A549 (cell line): Measurements from ENCODE around the gene OVCH1. TPM values are rescaled to one million over a fixed set of nuclear protein-coding genes. Genes with fewer than 3 reads are reported as not detected.

Experiments used
- ATAC-seq, 2 experiments: fragments of 200-7000 bp in 1 of 2; fragments of >200 bp in 1 of 2; cut with Nextera tagmentation in 1 of 2; cut with Tn5 transposase in 1 of 2; 3 replicates each; pipeline versions ENCODE4 v1.8.0 to v1.9.1; 2018 to 2020; ENCODE audit warnings: mild to moderate bottlenecking in 1 of 2, moderate library complexity in 1 of 2
- CTCF ChIA-PET: fragments of 300-600 bp; sonication (Branson Sonifier 250); formaldehyde crosslinking; extraction: SDS; loops from one replicate; lab custom pipeline; 2021; ENCODE audit warnings: antibody characterized with exemption, inconsistent platforms; lab: Yijun Ruan, JAX
- POLR2A ChIA-PET: fragments of 350-600 bp; formaldehyde crosslinking; extraction: SDS; loops from one replicate; lab custom pipeline; 2021; ENCODE audit warnings: antibody characterized with exemption, inconsistent platforms; lab: Yijun Ruan, JAX
- DNase-seq, 2 experiments: peaks; one replicate each; pipeline versions ENCODE4 v3.0.0 to v3.0.0-alpha.2; 2011 to 2016; ENCODE audit warnings: low read depth in 1 of 2, low spot score in 1 of 2
- FAIRE-seq: peaks from 2 replicates; lab custom pipeline; 2011; peaks lifted over from hg19 to GRCh38; lab: Jason Lieb, UNC
- H3K27ac ChIP-seq, 2 experiments: fragments of >200 bp; sonication (Bioruptor Twin); formaldehyde crosslinking; 3 replicates each; pipeline ENCODE4 v1.5.1; 2016 to 2017
- H3K4me1 ChIP-seq: fragments of >200 bp; sonication (Bioruptor Twin); formaldehyde crosslinking; 3 replicates; pipeline ENCODE4 v1.6.1; 2016
- H3K4me2 ChIP-seq: fragments of >200 bp; sonication (Bioruptor Twin); formaldehyde crosslinking; 3 replicates; pipeline ENCODE4 v1.6.1; 2016
- H3K4me3 ChIP-seq: fragments of >200 bp; sonication (Bioruptor Twin); formaldehyde crosslinking; 3 replicates; pipeline ENCODE4 v1.5.1; 2016
- H3K9me3 ChIP-seq: fragments of >200 bp; sonication (Bioruptor Twin); formaldehyde crosslinking; 3 replicates; pipeline ENCODE4 v1.6.1; 2016
- BCL3 ChIP-seq: fragments of >200 bp; sonication (Bioruptor Twin); formaldehyde crosslinking; IDR thresholded peaks from 3 replicates; pipeline ENCODE4 v1.6.1; 2016
- CBX2 ChIP-seq: fragments of 200-600 bp; sonication (generic); IDR thresholded peaks from 2 replicates; pipeline ENCODE4 v1.6.1; 2016; ENCODE audit warnings: low read depth, mild to moderate bottlenecking, borderline replicate concordance
- CBX8 ChIP-seq: fragments of 200-600 bp; sonication (generic); IDR thresholded peaks from 2 replicates; pipeline ENCODE4 v1.6.1; 2016
- CEBPB ChIP-seq, 2 experiments: fragments of >200 bp in 1 of 2; sonication (Bioruptor Twin) in 1 of 2; formaldehyde crosslinking in 1 of 2; IDR thresholded peaks; 2 replicates each; pipeline ENCODE4 v1.6.1; 2012 to 2016
- ESRRA ChIP-seq: fragments of 150-350 bp; IDR thresholded peaks from 2 replicates; pipeline ENCODE4 v1.6.1; 2014; ENCODE audit warnings: mild to moderate bottlenecking, low read length, borderline replicate concordance
- FOSL2 ChIP-seq, 2 experiments: fragments of 450-650 bp in 1 of 2; fragments of >200 bp in 1 of 2; sonication (Bioruptor Twin) in 1 of 2; formaldehyde crosslinking; IDR thresholded peaks; 2 replicates each; pipeline versions ENCODE4 v1.5.0 to v1.6.1; 2016 to 2020; ENCODE audit warnings: mild to moderate bottlenecking in 1 of 2, moderate library complexity in 1 of 2
- GATA3 ChIP-seq: IDR thresholded peaks from 2 replicates; pipeline ENCODE4 v1.6.1; 2012; ENCODE audit warnings: borderline replicate concordance
- HES2 ChIP-seq: fragments of >200 bp; sonication (Bioruptor Twin); formaldehyde crosslinking; IDR thresholded peaks from 2 replicates; pipeline ENCODE4 v1.6.1; 2016
- HOXA7 ChIP-seq: fragments of 250-450 bp; sonication (Bioruptor Pico); IDR thresholded peaks from 2 replicates; pipeline ENCODE4 v1.5.0; 2020; ENCODE audit warnings: mild to moderate bottlenecking, moderate library complexity
- HOXB5 ChIP-seq: fragments of 250-450 bp; sonication (Bioruptor Pico); IDR thresholded peaks from 2 replicates; pipeline ENCODE4 v1.5.0; 2020; ENCODE audit warnings: mild to moderate bottlenecking, moderate library complexity
- JUN ChIP-seq, 2 experiments: fragments of >200 bp; sonication (Bioruptor Twin); formaldehyde crosslinking; IDR thresholded peaks; 2 replicates in 1 of 2; 3 replicates in 1 of 2; pipeline ENCODE4 v1.6.1; 2016 to 2017
- MAFK ChIP-seq: fragments of 450-650 bp; IDR thresholded peaks from 2 replicates; pipeline ENCODE4 v1.6.1; 2014; ENCODE audit not compliant: partially characterized antibody
- MAZ ChIP-seq: fragments of 150-350 bp; IDR thresholded peaks from 2 replicates; pipeline ENCODE4 v1.6.1; 2014; ENCODE audit warnings: antibody characterized with exemption, low read depth, low read length, borderline replicate concordance
- MYC ChIP-seq: IDR thresholded peaks from 2 replicates; pipeline ENCODE4 v1.6.1; 2012; ENCODE audit warnings: mild to moderate bottlenecking, inconsistent platforms, low read length, improper control_type of control experiment, borderline replicate concordance
- NFE2L2 ChIP-seq: fragments of 150-350 bp; conservative IDR thresholded peaks from 2 replicates; pipeline ENCODE4 v1.6.1; 2014; ENCODE audit warnings: low read length
- NPAS2 ChIP-seq: fragments of 250-450 bp; sonication (Bioruptor Pico); IDR thresholded peaks from 2 replicates; pipeline ENCODE4 v1.8.0; 2022; ENCODE audit warnings: mild to moderate bottlenecking, moderate library complexity, borderline replicate concordance
- NR3C1 ChIP-seq: fragments of >200 bp; sonication (Bioruptor Twin); formaldehyde crosslinking; IDR thresholded peaks from 3 replicates; pipeline ENCODE4 v1.6.1; 2017
- PBX3 ChIP-seq: IDR thresholded peaks from 2 replicates; pipeline ENCODE4 v1.6.1; 2012
- POLR2AphosphoS2 ChIP-seq: conservative IDR thresholded peaks from 2 replicates; pipeline ENCODE4 v1.6.1; 2012; ENCODE audit warnings: low read length, improper control_type of control experiment, inconsistent platforms
- RAD21 ChIP-seq, 2 experiments: fragments of >200 bp in 1 of 2; sonication (Bioruptor Twin) in 1 of 2; formaldehyde crosslinking in 1 of 2; IDR thresholded peaks in 1 of 2; conservative IDR thresholded peaks in 1 of 2; 2 replicates in 1 of 2; 3 replicates in 1 of 2; pipeline ENCODE4 v1.6.1; 2012 to 2018; ENCODE audit warnings: inconsistent platforms in 1 of 2
- RARB ChIP-seq: fragments of 250-450 bp; sonication (Bioruptor Pico); IDR thresholded peaks from 2 replicates; pipeline ENCODE4 v1.8.0; 2021; ENCODE audit warnings: mild to moderate bottlenecking, moderate library complexity
- REST ChIP-seq: fragments of 200-600 bp; sonication (generic); IDR thresholded peaks from 2 replicates; pipeline ENCODE4 v1.6.1; 2016; ENCODE audit warnings: antibody characterized with exemption, mild to moderate bottlenecking, moderate library complexity
- RFX5 ChIP-seq: fragments of 450-650 bp; IDR thresholded peaks from 2 replicates; pipeline ENCODE4 v1.7.1; 2014; ENCODE audit warnings: antibody characterized with exemption, mild to moderate bottlenecking, moderate library complexity
- RNF2 ChIP-seq: fragments of 200-600 bp; sonication (generic); IDR thresholded peaks from 2 replicates; pipeline ENCODE4 v1.6.1; 2016; ENCODE audit warnings: low read depth, mild to moderate bottlenecking, antibody characterized with exemption, moderate library complexity, borderline replicate concordance
- TFCP2L1 ChIP-seq: fragments of 250-450 bp; sonication (Bioruptor Pico); IDR thresholded peaks from 2 replicates; pipeline ENCODE4 v1.5.0; 2021; ENCODE audit warnings: mild to moderate bottlenecking
- TP53 ChIP-seq: fragments of 250-450 bp; sonication (Bioruptor Pico); IDR thresholded peaks from 2 replicates; pipeline ENCODE4 v1.5.0; 2021; ENCODE audit warnings: mild to moderate bottlenecking, moderate library complexity
- ZFP36 ChIP-seq: fragments of 450-650 bp; IDR thresholded peaks from 2 replicates; pipeline ENCODE4 v1.6.1; 2014; ENCODE audit warnings: borderline replicate concordance; ENCODE audit not compliant: partially characterized antibody
- ZNF302 ChIP-seq: fragments of 250-450 bp; sonication (Bioruptor Pico); IDR thresholded peaks from 2 replicates; pipeline ENCODE4 v1.9.0; 2021; ENCODE audit warnings: inconsistent platforms, mild to moderate bottlenecking, moderate library complexity
- ZSCAN20 ChIP-seq: fragments of 250-450 bp; sonication (Bioruptor Pico); IDR thresholded peaks from 2 replicates; pipeline ENCODE4 v1.8.0; 2022; ENCODE audit warnings: mild to moderate bottlenecking, moderate library complexity
- WGBS: methylation state at CpG from one replicate; pipeline ENCODE4 v1.1.6; 2017; ENCODE audit errors: missing lambda C conversion rate; 5-methylcytosine and 5-hydroxymethylcytosine counted together
- polyA plus RNA-seq, 4 experiments: library from polyadenylated mRNA; depleted of rRNA in 3 of 4; stranded (reverse); fragments of >200 nt; fragmentation: RNase III in 1 of 4; extraction: RNeasy Plus Mini Kit Qiagen cat#74134 plus additional on column Dnase treatment in 1 of 4; gene quantifications; 2 replicates in 3 of 4; 3 replicates in 1 of 4; pipeline ENCODE4 v1.2.3, GENCODE V29; 2011 to 2017

The OVCH1 gene
- polyA plus RNA-seq, 2 of the 4 experiments (the other 2 are of a cell fraction): not detected

- no peak overlapping the region for H3K4me3 ChIP-seq
- 19% methylated on average over 6 of the region's 6 CpGs for WGBS
- no peak overlapping the region for H3K27ac ChIP-seq
- DNase-seq: no peak
- POLR2A ChIA-PET: no interaction called here
- no peak for ATAC-seq
- no peak for FAIRE-seq
- H3K9me3 ChIP-seq: no peaks in the 10 kb centered on the region
- CTCF ChIA-PET: interaction anchor here (0.8 to 1.0 kb wide), 2 partner anchors 8 to 1337 kb away, joined by 3 to 7 read pairs; no protein-coding TSS in a partner anchor
- no peak overlapping the region for H3K4me2 ChIP-seq
- TF ChIP-seq RAD21 (conservative IDR thresholded peaks at IDR 0.05 in 1 of 2, IDR thresholded peaks at IDR 0.05 in 1 of 2) (no peak), ZSCAN20 (CRISPR knock-in tag) (no peak), TP53 (CRISPR knock-in tag) (no peak), HOXB5 (CRISPR knock-in tag) (no peak), ZNF302 (CRISPR knock-in tag) (no peak), NPAS2 (no peak), RFX5 (no peak), CBX8 (no peak), HOXA7 (CRISPR knock-in tag) (no peak), MYC (no peak), FOSL2 (IDR thresholded peaks at IDR 0.05) (no peak), FOSL2 (CRISPR knock-in tag; IDR thresholded peaks at IDR 0.05) (no peak), MAZ (no peak), NFE2L2 (no peak), GATA3 (no peak), RARB (CRISPR knock-in tag) (no peak)
- no peaks in the 10 kb centered on the region for H3K4me1 ChIP-seq
These were observed 13.2 kb upstream of the OVCH1 start for GRCh38 chr12:29510591-29511185.

GRCh38 chr12:29509503-29509902, 12.0 kb upstream of the OVCH1 start:
- H3K27ac ChIP-seq: no peak overlapping the region
- FAIRE-seq: no peak
- H3K4me1 ChIP-seq: no peaks in the 10 kb centered on the region
- TF ChIP-seq RNF2 (no peak), ZFP36 (no peak), PBX3 (no peak), ESRRA (no peak), POLR2AphosphoS2 (no peak), HES2 (no peak), CEBPB (IDR thresholded peaks at IDR 0.05) (no peak), MAFK (peak; percentile 59), CBX2 (no peak)
- no peak for ATAC-seq
- H3K4me3 ChIP-seq: no peak overlapping the region
- POLR2A ChIA-PET: no interaction called here
- whole genome bisulfite sequencing: 5% methylated on average over 1 of the region's 1 CpG
- no peak overlapping the region for H3K4me2 ChIP-seq
- CTCF ChIA-PET: interaction anchor here (1.4 kb wide), 1 partner anchor 8 kb away, joined by 5 read pairs; no protein-coding TSS in a partner anchor
- no peak for DNase-seq
- H3K9me3 ChIP-seq: no peaks in the 10 kb centered on the region

GRCh38 chr12:29508949-29509348, 11.5 kb upstream of the OVCH1 start:
- FAIRE-seq: no peak
- CTCF ChIA-PET: interaction anchor here (1.4 kb wide), 1 partner anchor 8 kb away, joined by 5 read pairs; no protein-coding TSS in a partner anchor
- 29% methylated on average over 2 of the region's 2 CpGs for WGBS
- DNase-seq: no peak
- POLR2A ChIA-PET: no interaction called here
- Histone ChIP-seq H3K4me3 (no peak overlapping the region), H3K27ac (no peak overlapping the region), H3K4me2 (no peak overlapping the region), H3K9me3 (no peaks in the 10 kb centered on the region), H3K4me1 (no peaks in the 10 kb centered on the region)
- no peak for ATAC-seq
- TF ChIP-seq NR3C1 (no peak), RAD21 (conservative IDR thresholded peaks at IDR 0.05 in 1 of 2, IDR thresholded peaks at IDR 0.05 in 1 of 2) (no peak), MYC (no peak), BCL3 (no peak), RNF2 (no peak), TFCP2L1 (CRISPR knock-in tag) (no peak), REST (no peak), JUN (IDR thresholded peaks at IDR 0.05) (no peak), MAFK (no peak), GATA3 (no peak), RFX5 (no peak)
